ENCODE results near the gene ZBTB45.

DNA sequence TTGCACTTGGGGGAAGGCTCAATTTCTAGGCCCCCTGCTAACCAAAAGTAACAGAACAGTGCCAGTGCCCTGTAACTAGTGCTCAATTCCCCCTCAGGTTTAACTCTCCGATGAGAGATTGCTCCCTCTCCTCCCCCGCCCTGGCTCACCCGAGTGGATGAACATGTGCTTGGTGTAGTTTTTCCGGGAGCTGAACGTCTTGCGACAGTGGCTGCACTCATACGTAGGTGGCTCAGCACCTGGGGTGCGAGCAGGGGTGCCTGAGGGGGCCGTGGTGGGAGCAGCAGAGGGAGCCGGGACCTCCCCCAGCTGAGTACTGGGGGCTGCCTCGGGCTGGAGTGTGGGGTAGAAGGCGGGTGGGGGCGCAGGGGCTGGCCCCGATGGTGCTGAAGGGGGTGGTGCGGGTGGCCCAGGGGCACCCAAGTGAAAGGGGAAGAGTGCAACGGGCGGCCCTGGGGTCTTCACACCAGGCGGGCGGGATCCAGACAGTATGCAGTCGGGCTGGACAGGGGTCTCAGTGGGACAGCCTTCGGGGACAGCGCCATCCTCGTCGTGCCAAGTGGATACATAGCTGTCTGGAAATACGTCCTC is 3.3 kb downstream of the ZBTB45 start:
- TF ChIP-seq POLR2AphosphoS5 (IDR thresholded peaks at IDR 0.05; ENCODE audit: low read depth, low read length) (no peak), TAF1 (IDR thresholded peaks at IDR 0.05; ENCODE audit: borderline replicate concordance, low read depth, low read length) (no peak), POLR2A (IDR thresholded peaks at IDR 0.05; ENCODE audit: low read depth, low read length) (no peak)

All from GM12892 (cell line).